CD4-positive, alpha-beta T cell treated with Interleukin-1 beta for 1 hour (primary cell): ENCODE results near the gene RFC5.
"Not testable (repeated sequence)": the region's sequence is repeated elsewhere in the genome, so short reads cannot be mapped to it uniquely, and the experiment has no call there.

Experiments used
- DNase-seq, 2 donors: peaks; one replicate each; pipeline ENCODE4 v3.0.0-alpha.2; 2020 to 2022

The RFC5 gene

GRCh38 chr12:118053071-118053985, 36.8 kb downstream of the RFC5 start:
- DNase-seq, result peak in 1 of 2 donors; percentile 55

GRCh38 chr12:118055144-118055557, 38.6 kb downstream of the RFC5 start:
- peak; percentile 72 to 82 for DNase-seq

DNA sequence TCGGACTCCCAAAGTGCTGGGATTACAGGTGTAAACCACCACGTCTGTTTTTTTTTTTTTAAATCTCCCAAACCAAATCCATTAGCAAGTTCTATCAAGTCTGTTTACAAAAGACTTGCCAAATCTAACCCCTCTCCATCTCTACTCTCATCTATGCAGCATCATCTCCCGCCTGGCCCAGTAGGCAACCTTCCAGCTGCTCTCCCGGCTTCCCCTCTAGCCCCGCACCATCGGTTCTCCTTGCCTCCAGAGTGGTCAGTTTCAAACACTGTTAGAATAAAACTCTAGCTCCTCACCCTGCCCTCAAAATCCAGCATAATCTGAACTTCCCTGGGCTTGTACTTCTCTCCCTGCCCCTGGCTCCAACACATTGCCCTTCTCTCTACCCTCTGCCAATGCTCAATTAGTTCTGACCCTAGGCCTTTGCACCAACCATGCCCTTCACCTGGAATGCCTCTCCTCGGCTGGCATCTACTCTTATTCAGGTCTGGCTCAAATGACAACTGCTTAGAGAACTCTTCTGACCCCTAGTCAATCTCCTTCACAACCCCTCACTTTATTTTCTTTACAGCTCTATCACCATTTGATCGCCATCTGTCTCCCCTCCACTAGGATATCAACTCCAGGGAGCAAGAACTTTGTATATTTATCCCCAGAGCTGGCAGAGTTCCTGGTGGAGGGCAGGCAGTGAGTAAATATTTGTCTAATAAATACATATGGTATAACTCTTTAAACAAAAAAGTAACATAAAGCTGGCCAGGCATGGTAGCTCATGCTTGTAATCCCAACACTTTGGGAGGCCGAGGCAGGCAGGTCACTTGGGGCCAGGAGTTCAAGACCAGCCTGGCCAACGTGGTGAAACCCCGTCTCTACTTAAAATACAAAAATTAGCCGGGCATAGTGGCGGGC, 39.6 kb downstream of the RFC5 start:
- no peak for DNase-seq

GRCh38 chr12:118058227-118058626, 41.7 kb downstream of the RFC5 start:
- no peak for DNase-seq

GRCh38 chr12:118058881-118059280, 42.4 kb downstream of the RFC5 start:
- peak in 1 of 2 donors; percentile 43 for DNase-seq

DNA sequence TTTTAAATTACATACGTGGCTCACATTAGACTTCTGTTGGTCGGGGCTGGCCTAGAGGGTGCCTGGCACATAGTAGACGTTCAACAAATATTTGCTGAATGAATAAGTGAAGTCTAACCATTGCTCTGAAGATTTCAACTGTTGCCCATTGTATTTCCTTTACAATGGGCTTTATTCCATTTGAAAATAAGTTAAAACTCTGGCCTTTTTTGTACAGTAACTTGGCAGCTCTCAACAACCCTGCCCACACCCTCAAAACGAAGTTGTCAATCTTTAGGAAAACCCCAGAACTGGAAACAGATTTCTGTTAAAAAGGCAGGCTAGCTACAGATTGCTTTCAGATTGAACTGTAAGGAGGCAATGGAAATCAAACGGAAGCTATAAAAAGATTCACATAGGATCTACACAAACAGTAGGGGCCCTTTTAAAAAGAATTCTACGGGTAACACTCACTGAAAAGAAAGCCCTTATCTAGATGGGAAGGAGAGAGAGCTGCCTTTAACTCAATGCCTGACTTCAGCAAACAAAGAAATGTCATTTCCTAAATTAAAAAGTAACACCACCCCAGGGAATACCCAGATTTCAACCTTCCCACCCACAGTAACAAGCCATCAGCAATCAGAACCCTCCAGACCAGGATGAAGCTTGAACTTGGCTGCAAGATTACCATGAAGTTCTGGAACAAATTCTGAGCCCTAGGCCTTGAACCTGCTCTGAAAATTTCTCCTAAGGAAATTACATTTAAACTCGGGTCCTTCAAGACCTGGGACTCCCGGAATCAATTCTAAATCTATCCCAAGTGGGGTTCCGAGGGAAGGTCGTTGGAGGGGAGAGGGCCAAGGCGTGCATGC, 43.1 kb downstream of the RFC5 start:
- DNase-seq, result no peak

- DNase-seq, result peak; percentile 6 to 40
These were observed 44.0 kb downstream of the RFC5 start for GRCh38 chr12:118060301-118061010.

DNA sequence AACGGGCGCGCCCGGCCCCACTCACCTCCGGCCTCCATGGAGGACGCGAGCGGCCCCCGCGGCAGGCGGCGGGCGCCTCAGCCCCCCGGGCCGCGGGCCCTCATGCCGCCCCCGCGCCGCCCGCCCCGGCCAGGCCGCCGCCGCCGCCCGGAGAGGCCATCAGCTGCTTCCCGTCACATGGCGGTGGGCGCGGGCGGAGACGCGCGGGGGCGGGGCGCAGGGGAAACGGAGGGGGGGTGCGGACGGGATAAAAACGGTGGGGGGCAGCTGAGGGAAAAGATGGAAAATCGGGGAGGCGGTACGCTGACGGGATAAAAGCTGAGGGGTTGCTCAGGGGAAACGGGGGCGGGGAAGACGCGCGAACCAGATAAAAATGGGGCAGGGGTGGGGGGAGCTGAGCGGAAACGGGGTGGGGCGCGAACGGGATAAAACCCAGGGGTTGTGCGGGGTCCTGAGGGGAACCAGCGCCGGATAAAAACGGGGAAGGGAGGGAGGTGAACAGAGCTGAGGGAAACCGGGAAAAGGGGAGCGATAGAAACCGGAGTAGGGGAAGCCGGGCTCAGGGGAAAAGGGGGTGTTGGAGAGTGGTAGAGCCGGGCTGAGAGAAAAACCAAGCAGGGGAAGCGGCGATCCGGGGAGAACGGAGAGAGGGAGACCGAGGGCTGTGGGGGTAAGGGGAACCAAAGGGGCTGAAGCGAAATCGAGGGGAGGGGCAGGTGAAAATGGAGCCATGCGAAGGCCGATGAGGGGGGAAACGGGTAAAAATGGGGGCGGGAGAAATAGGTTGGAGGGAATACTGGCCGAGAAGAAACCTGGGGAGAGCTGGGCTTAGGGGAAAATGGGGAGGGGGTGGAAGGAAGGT, 44.7 kb downstream of the RFC5 start, which contains the start of gene WSB2:
Gene WSB2 (minus strand): TSS at position 169 of the 862 bp plus-strand sequence. CDS start 131 bp downstream, at position 38.
- peak; percentile 41 to 59 for DNase-seq

DNA sequence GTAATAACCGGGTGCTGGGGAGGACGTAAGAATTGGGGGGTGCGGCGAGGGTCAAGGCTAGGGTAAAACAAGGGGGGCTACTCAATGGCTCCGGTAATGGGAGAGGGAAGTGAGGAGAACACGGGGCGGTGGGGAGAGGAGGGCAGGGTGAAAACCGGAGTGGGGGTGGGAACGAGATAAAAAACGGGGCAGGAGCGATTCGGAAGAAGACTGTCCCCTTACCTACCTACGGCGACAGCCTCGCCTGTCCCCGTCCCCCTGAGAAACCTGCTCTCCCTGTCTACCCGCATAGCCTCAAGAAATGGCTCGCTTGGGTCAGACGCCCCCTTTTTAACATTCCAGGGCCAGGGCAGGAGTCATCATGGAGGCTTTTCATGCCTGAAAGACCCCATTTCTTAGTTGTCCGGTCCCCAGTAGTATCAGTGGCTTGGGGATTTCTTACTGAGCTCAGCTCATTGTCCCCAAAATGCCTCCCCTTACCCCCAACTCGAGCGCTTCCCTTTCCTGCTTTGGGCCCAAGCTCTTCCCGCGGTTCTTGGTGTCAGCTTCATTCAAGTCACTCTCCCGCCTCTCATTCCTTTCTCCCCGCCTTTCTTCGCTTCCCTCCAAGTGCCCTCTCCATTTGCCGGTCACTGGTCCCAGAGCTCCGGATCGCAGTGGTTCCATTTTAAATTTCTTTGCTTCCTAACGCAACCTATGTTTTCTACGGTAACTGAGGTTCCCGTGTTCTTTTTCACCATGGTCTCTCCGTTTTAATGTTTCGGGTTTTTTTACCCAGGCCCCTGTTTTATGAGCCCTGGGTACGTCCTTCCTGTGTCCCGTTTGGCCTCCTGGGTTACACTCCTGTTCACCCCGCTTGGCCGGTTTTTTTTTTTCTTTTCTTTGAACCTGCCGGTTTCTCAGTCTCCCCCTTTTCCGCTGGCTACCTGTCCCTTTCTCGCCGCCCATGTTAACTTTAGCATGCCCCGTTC, 45.7 kb downstream of the RFC5 start:
- DNase-seq, result no peak

DNA sequence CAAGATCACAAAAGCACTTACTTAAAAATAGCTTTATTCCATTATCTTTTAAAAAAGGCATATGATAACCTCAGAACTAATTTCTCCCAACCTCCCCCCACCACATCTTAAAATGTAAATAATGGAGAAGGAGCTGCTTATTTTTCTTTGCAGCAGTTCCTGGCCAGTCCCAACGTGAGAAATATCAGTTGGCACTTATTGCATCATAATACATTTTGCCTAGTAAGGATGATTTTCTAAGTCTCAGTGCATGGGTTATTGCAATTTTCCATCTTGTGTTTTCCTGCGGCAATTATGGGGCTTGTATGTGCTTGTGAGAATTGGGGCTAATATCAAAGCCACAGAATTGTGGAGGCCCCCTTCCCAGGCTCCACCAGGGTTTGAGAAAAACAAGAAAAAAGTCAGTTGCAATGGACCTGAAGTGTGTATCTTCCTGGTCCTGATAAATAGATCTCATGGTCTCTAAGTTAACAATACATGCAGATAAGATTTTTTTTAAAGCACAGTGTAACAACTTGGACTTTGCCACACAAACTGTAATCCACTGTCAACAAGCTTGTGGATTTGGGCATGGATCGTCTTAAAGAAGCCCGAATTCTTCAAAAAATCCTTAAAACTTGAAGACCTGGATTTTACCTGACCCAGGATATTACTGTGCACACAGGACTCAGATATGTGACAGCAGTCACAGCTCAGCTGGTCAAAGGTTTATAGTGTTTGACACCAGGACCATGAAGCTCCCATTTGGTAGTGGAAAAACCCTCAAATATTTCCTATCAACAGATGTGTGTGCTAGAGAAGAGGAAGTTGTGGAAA, 47.3 kb downstream of the RFC5 start:
- no peak for DNase-seq

DNA sequence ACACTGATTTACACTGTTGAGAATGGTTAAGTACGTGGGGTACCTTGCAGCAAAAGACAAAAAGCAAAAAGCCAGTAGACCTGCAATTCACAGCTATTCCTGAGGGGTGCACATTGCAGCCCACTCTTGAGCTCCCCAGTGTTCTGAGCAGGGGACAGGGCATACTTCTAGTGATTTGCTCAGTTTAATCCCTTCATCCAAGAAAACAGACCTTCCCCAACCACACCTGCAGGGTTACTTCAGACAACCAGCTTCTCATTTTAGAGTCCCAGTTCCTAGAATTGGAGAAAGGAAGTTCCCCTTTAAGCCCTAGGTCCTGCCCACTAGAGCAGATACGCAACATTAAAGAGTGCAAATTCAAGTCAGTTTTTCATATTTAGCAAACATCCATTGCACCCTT, 48.1 kb downstream of the RFC5 start:
- no peak for DNase-seq

- no peak for DNase-seq
These were observed 48.9 kb downstream of the RFC5 start for GRCh38 chr12:118065380-118065779.

DNA sequence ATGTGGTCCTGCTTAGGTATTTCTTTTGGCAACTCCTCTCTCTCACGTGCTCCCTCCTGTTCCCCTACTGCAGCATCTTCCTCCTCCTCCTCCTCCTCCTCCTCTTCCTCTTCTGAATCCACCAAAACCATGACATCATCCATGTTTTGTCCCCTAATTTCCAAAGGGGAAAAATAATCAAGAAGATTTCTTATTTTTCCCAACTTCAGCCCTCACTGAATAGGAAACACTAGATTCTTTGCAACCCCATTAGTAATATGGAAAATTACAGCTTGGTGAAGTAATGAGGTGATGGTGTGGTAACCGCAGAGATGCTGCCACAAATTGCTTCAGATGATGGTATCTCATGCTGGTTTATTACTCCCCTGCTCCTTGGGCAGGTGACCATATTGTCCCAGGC, 51.9 kb downstream of the RFC5 start:
- DNase-seq, result no peak

GRCh38 chr12:118070650-118071049, 54.1 kb downstream of the RFC5 start:
- DNase-seq, result no peak

GRCh38 chr12:118073768-118074167, 57.3 kb downstream of the RFC5 start:
- DNase-seq, result no peak

GRCh38 chr12:118081521-118081920, 65.0 kb downstream of the RFC5 start:
- not testable (repeated sequence) for DNase-seq
